ENCODE measurements around the gene RHBDD2. TPM values are rescaled to one million over a fixed set of nuclear protein-coding genes. Genes with fewer than 3 reads are reported as not detected.

Gene RHBDD2
- total and polyA plus RNA-seq, 4 donors: 13.6 to 65.0 (median 37.3) TPM

GRCh38 chr7:75916685-75917634 lies 38.1 kb downstream of the RHBDD2 start:
- Histone ChIP-seq H3K9me3 (ENCODE audit: control insufficient read depth in 4 of 4, low read length in 3 of 4) (no peaks in the 10 kb centered on the region), H3K4me1 (ENCODE audit: control insufficient read depth in 4 of 4, insufficient read depth in 4 of 4, low read length in 3 of 4) (peaks cover 0 to 50% (median 13%) of the 10 kb centered on the region in 4 donors), H3K9ac (ENCODE audit: low read depth in 1 of 2, low read length in 2 of 2) (peak overlapping the region; percentile 99 to 100), H3K27ac (ENCODE audit: low read depth in 1 of 2, low read length in 2 of 2) (peak overlapping the region; percentile 99 to 100), H3K27me3 (ENCODE audit: control insufficient read depth in 4 of 4, insufficient read depth in 4 of 4, low read length in 3 of 4) (no peaks in the 10 kb centered on the region), H3K4me3 (ENCODE audit: low read depth in 1 of 3, low read length in 3 of 3) (peak overlapping the region; percentile 74 to 98 (median 77)), H3K36me3 (ENCODE audit: control insufficient read depth in 4 of 4, insufficient read depth in 3 of 4, low read depth in 1 of 4, low read length in 3 of 4) (no peaks in the 10 kb centered on the region)
- no peak for DNase-seq (ENCODE audit: low spot score)
- 46% methylated on average over 11 of the region's 11 CpGs for WGBS
- TF ChIP-seq MAX (IDR thresholded peaks at IDR 0.05): no peak
- peak; percentile 51 to 56 for TF ChIP-seq HNF4A (conservative IDR thresholded peaks at IDR 0.05)
- TF ChIP-seq EGR1 (IDR thresholded peaks at IDR 0.05; ENCODE audit: low read depth in 2 of 2): peak in 1 of 2 donors; percentile 34
- TF ChIP-seq REST (IDR thresholded peaks at IDR 0.05): peak; percentile 89
- peak in 1 of 2 donors; percentile 14 for TF ChIP-seq JUND (IDR thresholded peaks at IDR 0.05)
- no peak for TF ChIP-seq ZBTB33 (IDR thresholded peaks at IDR 0.05)
- no peak for TF ChIP-seq CTCF (IDR thresholded peaks at IDR 0.05; ENCODE audit: low read depth, low read length, missing input control)
- TF ChIP-seq YY1 (IDR thresholded peaks at IDR 0.05): peak; percentile 59
- peak; percentile 82 to 88 for TF ChIP-seq RXRA (IDR thresholded peaks at IDR 0.05)
- TF ChIP-seq RAD21 (IDR thresholded peaks at IDR 0.05): peak in 1 of 2 donors; percentile 27
- TF ChIP-seq HNF4G (IDR thresholded peaks at IDR 0.05): no peak
- TF ChIP-seq ATF3 (IDR thresholded peaks at IDR 0.05): no peak
- peak; percentile 76 for TF ChIP-seq SP1 (IDR thresholded peaks at IDR 0.05)
- TF ChIP-seq NR2F2 (IDR thresholded peaks at IDR 0.05): no peak
- TF ChIP-seq GABPA (IDR thresholded peaks at IDR 0.05 in 1 of 2, conservative IDR thresholded peaks at IDR 0.05 in 1 of 2): no peak
- TF ChIP-seq FOXA1 (IDR thresholded peaks at IDR 0.05): no peak
- TF ChIP-seq TAF1 (conservative IDR thresholded peaks at IDR 0.05): peak; percentile 95
- peak; percentile 10 for TF ChIP-seq FOXA2 (IDR thresholded peaks at IDR 0.05)

All from liver (tissue), 9 donors.